Measurements from ENCODE around the gene MYB.
"Not testable (repeated sequence)": the region's sequence is repeated elsewhere in the genome, so short reads cannot be mapped to it uniquely, and the experiment has no call there.

The MYB gene

GRCh38 chr6:135180542-135181332, at the start of gene MYB:
MYB (plus strand) TSS chr6:135181308; CDS start chr6:135181514, 206 bp downstream.
- no peak for DNase-seq
- Histone ChIP-seq H3K4me3 (ENCODE audit: low read depth, low read length) (peak within 1 kb of the TSS; percentile 61), H3K36me3 (replicated peaks) (no peaks in the 10 kb centered on the region), H3K27ac (no peak within 1 kb of the TSS), H3K27me3 (replicated peaks) (no peaks in the 10 kb centered on the region)
- in situ Hi-C loops (cut with HindIII; ENCODE audit: low pct_ligation_motif_present, low sequenced_read_pairs) = no loop called here
- TF ChIP-seq, protein P1, sequence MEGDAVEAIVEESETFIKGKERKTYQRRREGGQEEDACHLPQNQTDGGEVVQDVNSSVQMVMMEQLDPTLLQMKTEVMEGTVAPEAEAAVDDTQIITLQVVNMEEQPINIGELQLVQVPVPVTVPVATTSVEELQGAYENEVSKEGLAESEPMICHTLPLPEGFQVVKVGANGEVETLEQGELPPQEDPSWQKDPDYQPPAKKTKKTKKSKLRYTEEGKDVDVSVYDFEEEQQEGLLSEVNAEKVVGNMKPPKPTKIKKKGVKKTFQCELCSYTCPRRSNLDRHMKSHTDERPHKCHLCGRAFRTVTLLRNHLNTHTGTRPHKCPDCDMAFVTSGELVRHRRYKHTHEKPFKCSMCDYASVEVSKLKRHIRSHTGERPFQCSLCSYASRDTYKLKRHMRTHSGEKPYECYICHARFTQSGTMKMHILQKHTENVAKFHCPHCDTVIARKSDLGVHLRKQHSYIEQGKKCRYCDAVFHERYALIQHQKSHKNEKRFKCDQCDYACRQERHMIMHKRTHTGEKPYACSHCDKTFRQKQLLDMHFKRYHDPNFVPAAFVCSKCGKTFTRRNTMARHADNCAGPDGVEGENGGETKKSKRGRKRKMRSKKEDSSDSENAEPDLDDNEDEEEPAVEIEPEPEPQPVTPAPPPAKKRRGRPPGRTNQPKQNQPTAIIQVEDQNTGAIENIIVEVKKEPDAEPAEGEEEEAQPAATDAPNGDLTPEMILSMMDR (IDR thresholded peaks at IDR 0.05; ENCODE audit: low read depth, low read length, missing control alignments) = no peak

DNA sequence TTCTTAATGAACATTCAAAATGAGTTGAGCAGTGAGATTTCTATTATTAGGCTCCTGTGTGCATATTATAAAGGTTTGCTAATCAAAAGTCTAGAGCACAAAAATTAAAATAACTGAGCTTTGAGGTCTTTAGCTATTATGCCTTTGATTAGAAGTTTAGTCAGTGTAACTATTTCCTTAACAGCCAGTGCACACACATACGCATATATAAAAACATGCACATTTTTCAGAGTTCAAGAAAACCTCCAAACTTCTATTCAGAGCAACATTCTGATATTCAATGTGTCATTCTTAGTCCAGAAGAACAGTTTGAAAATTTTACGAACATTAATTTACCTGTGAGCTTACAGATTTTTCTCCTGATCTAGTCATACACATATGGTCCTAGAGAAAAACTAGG, 48.3 kb upstream of the MYB start:
- Histone ChIP-seq H3K4me3 (ENCODE audit: low read depth, low read length) (no peak overlapping the region), H3K27me3 (replicated peaks) (no peaks in the 10 kb centered on the region), H3K27ac (no peak overlapping the region), H3K36me3 (replicated peaks) (no peaks in the 10 kb centered on the region)
- no peak for DNase-seq
- in situ Hi-C loops (cut with HindIII; ENCODE audit: low pct_ligation_motif_present, low sequenced_read_pairs) = no loop called here
- TF ChIP-seq, protein P1 (IDR thresholded peaks at IDR 0.05; ENCODE audit: low read depth, low read length, missing control alignments) = no peak

- no peaks in the 10 kb centered on the region for H3K36me3 ChIP-seq (replicated peaks)
- H3K27ac ChIP-seq = no peak overlapping the region
- TF ChIP-seq, protein P1 (IDR thresholded peaks at IDR 0.05; ENCODE audit: low read depth, low read length, missing control alignments) = no peak
- in situ Hi-C loops (cut with HindIII; ENCODE audit: low pct_ligation_motif_present, low sequenced_read_pairs) = no loop called here
- no peaks in the 10 kb centered on the region for H3K27me3 ChIP-seq (replicated peaks)
- DNase-seq = no peak
- H3K4me3 ChIP-seq (ENCODE audit: low read depth, low read length) = no peak overlapping the region
Observed at GRCh38 chr6:135135835-135136234, 45.3 kb upstream of the MYB start.

- no peak for DNase-seq
- Histone ChIP-seq H3K27me3 (replicated peaks) (no peaks in the 10 kb centered on the region), H3K36me3 (replicated peaks) (no peaks in the 10 kb centered on the region), H3K27ac (no peak overlapping the region), H3K4me3 (ENCODE audit: low read depth, low read length) (no peak overlapping the region)
- TF ChIP-seq, protein P1 (IDR thresholded peaks at IDR 0.05; ENCODE audit: low read depth, low read length, missing control alignments) = no peak
- in situ Hi-C loops (cut with HindIII; ENCODE audit: low pct_ligation_motif_present, low sequenced_read_pairs) = no loop called here
Observed at GRCh38 chr6:135137826-135138225, 43.3 kb upstream of the MYB start.

GRCh38 chr6:135141182-135141581, 39.9 kb upstream of the MYB start:
- no peak overlapping the region for H3K27ac ChIP-seq
- DNase-seq = no peak
- TF ChIP-seq, protein P1 (IDR thresholded peaks at IDR 0.05; ENCODE audit: low read depth, low read length, missing control alignments) = no peak
- H3K27me3 ChIP-seq (replicated peaks) = no peaks in the 10 kb centered on the region
- H3K36me3 ChIP-seq (replicated peaks) = no peaks in the 10 kb centered on the region
- in situ Hi-C loops (cut with HindIII; ENCODE audit: low pct_ligation_motif_present, low sequenced_read_pairs) = no loop called here
- no peak overlapping the region for H3K4me3 ChIP-seq (ENCODE audit: low read depth, low read length)

DNA sequence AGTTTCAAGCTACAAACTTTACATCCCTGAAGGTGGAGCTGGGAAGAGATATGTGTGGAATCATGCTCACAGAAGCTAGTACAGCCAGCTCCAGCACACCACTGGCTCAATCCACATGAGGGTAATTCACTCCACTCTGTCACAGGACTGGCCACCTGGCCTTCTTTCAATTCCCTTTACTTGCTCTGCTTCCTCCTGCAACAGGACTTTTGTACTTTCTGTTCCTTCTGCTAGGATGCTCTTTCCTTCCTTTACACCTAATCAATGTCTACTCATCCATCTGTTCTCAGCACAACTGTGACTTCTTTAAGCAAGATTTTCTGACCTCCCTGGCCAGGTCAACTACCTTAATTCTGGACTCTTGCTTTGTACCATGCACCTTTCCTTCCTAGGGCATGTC, 39.4 kb upstream of the MYB start:
- Histone ChIP-seq H3K4me3 (ENCODE audit: low read depth, low read length) (no peak overlapping the region), H3K27ac (no peak overlapping the region), H3K27me3 (replicated peaks) (no peaks in the 10 kb centered on the region), H3K36me3 (replicated peaks) (no peaks in the 10 kb centered on the region)
- DNase-seq = no peak
- TF ChIP-seq, protein P1 (IDR thresholded peaks at IDR 0.05; ENCODE audit: low read depth, low read length, missing control alignments) = no peak
- in situ Hi-C loops (cut with HindIII; ENCODE audit: low pct_ligation_motif_present, low sequenced_read_pairs) = no loop called here

DNA sequence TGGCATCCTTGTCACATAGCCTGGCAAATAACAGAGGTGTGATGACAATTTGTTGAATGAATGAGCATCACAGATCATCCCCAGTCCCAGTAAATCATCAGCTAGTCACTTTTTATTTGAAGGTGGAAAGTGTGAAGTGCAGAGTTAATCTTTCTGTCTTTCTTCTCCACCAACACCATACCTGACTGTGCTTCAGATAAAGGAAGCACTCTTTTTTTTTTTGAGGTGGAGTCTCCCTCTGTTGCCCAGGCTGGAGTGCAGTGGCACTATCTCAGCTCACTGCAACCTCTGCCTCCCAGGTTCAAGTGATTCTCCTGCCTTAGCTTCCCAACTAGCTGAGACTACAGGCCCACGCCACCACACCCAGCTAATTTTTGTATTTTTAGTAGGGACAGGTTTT, 38.9 kb upstream of the MYB start:
- H3K27ac ChIP-seq; H3K4me3 ChIP-seq (ENCODE audit: low read depth, low read length); H3K36me3 ChIP-seq (replicated peaks); in situ Hi-C loops (cut with HindIII; ENCODE audit: low pct_ligation_motif_present, low sequenced_read_pairs); DNase-seq; H3K27me3 ChIP-seq (replicated peaks): not testable (repeated sequence)
